HCT116 (cell line): ENCODE results near the gene MORN1.

Source experiments
- ELF1 ChIP-seq: IDR thresholded peaks from 2 replicates; pipeline ENCODE4 v1.6.1; 2012; ENCODE audit warnings: low read depth, borderline replicate concordance
- EZH2phosphoT487 ChIP-seq: fragments of 200-600 bp; IDR thresholded peaks from 2 replicates; pipeline ENCODE4 v1.6.1; 2018; ENCODE audit warnings: antibody characterized with exemption, borderline replicate concordance
- POLR2A ChIP-seq: IDR thresholded peaks from 2 replicates; pipeline ENCODE4 v1.7.0; 2011; ENCODE audit warnings: borderline replicate concordance; ENCODE audit not compliant: insufficient read depth, insufficient read length; ENCODE audit errors: extremely low read depth
- RAD21 ChIP-seq: IDR thresholded peaks from 2 replicates; pipeline ENCODE4 v1.6.1; 2012; ENCODE audit warnings: low read depth, mild to moderate bottlenecking
- SIN3A ChIP-seq: IDR thresholded peaks from 2 replicates; pipeline ENCODE4 v1.6.1; 2012; ENCODE audit warnings: low read depth
- SP1 ChIP-seq: IDR thresholded peaks from 2 replicates; pipeline ENCODE4 v1.6.1; 2012; ENCODE audit warnings: low read depth
- ZNF274 ChIP-seq: fragments of 200-500 bp; sonication (Bioruptor generic); IDR thresholded peaks from 2 replicates; pipeline ENCODE4 v1.6.1; 2014; ENCODE audit warnings: mild to moderate bottlenecking, low read depth, low read length, inconsistent platforms
- TF ChIP-seq, protein P1 (sequence below), 3 experiments: fragments of 200-600 bp in 1 of 3; sonication (generic) in 1 of 3; IDR thresholded peaks in 2 of 3; conservative IDR thresholded peaks in 1 of 3; 2 replicates each; pipeline ENCODE4 v1.5.1; 2012 to 2017; ENCODE audit warnings: low read depth in 2 of 3, low read length in 2 of 3, antibody characterized with exemption in 1 of 3, borderline replicate concordance in 1 of 3, control low read depth in 1 of 3, mild to moderate bottlenecking in 1 of 3, mixed read lengths in 1 of 3, mixed run types in 1 of 3, moderate library complexity in 1 of 3; ENCODE audit not compliant: insufficient read depth in 1 of 3
- TF ChIP-seq, protein P2 (sequence below): IDR thresholded peaks from 2 replicates; pipeline ENCODE4 v1.6.1; 2012; ENCODE audit warnings: low read depth
- TF ChIP-seq, protein P3 (sequence below): IDR thresholded peaks from 2 replicates; pipeline ENCODE4 v1.6.1; 2012
- TF ChIP-seq, protein P4 (sequence below): IDR thresholded peaks from 2 replicates; pipeline ENCODE4 v1.6.1; 2011; ENCODE audit warnings: mild to moderate bottlenecking, low read length, moderate library complexity; ENCODE audit not compliant: insufficient replicate concordance; ENCODE audit errors: extremely low read depth
- TF ChIP-seq, protein P5 (sequence below): IDR thresholded peaks from 2 replicates; pipeline ENCODE4 v1.6.1; 2012

DNA sequence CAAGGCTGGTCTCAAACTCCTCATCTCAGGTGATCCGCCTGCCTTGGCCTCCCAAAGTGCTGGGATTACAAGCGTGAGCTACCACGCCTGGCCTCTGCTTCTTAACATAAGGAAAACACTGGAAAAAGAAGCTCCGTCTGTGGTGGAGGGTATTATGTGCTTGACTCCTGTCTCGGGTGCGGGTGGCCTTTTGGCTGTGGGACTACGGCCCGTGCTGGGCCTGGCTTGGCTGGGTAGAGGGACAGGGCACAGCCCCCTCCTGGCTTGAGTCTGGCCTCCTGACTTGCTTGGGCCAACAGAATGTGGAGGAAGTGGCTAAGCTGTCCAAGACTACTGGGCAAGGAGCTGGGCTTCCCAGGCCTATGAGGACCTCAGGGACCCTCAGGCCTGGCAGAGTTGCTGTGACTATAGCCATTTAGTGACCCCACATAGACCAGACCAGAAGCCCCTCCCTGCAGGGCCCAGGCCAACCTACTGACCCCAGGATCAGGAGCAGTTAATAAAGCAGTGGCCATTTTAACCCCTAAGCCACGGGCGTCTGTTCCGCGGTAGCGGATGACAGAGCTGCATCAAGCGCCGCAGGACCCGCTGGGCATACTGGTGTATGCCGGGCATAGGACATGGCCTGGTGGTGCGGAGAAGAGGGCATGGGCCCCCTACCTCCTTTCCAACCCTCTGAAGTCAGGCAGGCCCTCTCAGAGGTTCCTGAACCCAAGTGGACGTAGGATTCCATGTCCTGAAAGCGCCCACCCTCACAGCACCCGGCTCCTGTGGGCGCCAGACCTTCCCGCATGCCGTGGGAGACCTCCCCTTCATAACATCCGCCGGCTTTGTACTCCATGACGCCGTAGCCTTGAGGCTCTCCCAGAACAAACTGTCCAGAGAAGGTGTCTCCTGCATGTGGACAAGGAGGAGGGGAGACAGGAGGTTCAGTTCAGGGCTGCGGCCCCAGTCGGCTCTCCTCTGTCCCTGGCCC is 4.4 kb downstream of the MORN1 start:
- TF ChIP-seq, protein P1, sequence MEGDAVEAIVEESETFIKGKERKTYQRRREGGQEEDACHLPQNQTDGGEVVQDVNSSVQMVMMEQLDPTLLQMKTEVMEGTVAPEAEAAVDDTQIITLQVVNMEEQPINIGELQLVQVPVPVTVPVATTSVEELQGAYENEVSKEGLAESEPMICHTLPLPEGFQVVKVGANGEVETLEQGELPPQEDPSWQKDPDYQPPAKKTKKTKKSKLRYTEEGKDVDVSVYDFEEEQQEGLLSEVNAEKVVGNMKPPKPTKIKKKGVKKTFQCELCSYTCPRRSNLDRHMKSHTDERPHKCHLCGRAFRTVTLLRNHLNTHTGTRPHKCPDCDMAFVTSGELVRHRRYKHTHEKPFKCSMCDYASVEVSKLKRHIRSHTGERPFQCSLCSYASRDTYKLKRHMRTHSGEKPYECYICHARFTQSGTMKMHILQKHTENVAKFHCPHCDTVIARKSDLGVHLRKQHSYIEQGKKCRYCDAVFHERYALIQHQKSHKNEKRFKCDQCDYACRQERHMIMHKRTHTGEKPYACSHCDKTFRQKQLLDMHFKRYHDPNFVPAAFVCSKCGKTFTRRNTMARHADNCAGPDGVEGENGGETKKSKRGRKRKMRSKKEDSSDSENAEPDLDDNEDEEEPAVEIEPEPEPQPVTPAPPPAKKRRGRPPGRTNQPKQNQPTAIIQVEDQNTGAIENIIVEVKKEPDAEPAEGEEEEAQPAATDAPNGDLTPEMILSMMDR (IDR thresholded peaks at IDR 0.05 in 2 of 3, conservative IDR thresholded peaks at IDR 0.05 in 1 of 3; ENCODE audit: borderline replicate concordance in 1 of 3, insufficient read depth in 1 of 3, low read depth in 2 of 3, low read length in 2 of 3): no peak
- TF ChIP-seq RAD21 (no peak), EZH2phosphoT487 (no peak), ZNF274 (no peak), ELF1 (no peak), SIN3A (no peak), POLR2A (no peak), SP1 (no peak)
- TF ChIP-seq, protein P2, sequence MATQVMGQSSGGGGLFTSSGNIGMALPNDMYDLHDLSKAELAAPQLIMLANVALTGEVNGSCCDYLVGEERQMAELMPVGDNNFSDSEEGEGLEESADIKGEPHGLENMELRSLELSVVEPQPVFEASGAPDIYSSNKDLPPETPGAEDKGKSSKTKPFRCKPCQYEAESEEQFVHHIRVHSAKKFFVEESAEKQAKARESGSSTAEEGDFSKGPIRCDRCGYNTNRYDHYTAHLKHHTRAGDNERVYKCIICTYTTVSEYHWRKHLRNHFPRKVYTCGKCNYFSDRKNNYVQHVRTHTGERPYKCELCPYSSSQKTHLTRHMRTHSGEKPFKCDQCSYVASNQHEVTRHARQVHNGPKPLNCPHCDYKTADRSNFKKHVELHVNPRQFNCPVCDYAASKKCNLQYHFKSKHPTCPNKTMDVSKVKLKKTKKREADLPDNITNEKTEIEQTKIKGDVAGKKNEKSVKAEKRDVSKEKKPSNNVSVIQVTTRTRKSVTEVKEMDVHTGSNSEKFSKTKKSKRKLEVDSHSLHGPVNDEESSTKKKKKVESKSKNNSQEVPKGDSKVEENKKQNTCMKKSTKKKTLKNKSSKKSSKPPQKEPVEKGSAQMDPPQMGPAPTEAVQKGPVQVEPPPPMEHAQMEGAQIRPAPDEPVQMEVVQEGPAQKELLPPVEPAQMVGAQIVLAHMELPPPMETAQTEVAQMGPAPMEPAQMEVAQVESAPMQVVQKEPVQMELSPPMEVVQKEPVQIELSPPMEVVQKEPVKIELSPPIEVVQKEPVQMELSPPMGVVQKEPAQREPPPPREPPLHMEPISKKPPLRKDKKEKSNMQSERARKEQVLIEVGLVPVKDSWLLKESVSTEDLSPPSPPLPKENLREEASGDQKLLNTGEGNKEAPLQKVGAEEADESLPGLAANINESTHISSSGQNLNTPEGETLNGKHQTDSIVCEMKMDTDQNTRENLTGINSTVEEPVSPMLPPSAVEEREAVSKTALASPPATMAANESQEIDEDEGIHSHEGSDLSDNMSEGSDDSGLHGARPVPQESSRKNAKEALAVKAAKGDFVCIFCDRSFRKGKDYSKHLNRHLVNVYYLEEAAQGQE: no peak
- TF ChIP-seq, protein P3, sequence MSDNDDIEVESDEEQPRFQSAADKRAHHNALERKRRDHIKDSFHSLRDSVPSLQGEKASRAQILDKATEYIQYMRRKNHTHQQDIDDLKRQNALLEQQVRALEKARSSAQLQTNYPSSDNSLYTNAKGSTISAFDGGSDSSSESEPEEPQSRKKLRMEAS: no peak
- TF ChIP-seq, protein P4, sequence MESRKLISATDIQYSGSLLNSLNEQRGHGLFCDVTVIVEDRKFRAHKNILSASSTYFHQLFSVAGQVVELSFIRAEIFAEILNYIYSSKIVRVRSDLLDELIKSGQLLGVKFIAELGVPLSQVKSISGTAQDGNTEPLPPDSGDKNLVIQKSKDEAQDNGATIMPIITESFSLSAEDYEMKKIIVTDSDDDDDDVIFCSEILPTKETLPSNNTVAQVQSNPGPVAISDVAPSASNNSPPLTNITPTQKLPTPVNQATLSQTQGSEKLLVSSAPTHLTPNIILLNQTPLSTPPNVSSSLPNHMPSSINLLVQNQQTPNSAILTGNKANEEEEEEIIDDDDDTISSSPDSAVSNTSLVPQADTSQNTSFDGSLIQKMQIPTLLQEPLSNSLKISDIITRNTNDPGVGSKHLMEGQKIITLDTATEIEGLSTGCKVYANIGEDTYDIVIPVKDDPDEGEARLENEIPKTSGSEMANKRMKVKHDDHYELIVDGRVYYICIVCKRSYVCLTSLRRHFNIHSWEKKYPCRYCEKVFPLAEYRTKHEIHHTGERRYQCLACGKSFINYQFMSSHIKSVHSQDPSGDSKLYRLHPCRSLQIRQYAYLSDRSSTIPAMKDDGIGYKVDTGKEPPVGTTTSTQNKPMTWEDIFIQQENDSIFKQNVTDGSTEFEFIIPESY: no peak
- TF ChIP-seq, protein P5, sequence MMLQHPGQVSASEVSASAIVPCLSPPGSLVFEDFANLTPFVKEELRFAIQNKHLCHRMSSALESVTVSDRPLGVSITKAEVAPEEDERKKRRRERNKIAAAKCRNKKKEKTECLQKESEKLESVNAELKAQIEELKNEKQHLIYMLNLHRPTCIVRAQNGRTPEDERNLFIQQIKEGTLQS: no peak
